HG03025 (cell line): ENCODE measurements around the gene KIF13A.
"Not testable (repeated sequence)": the region's sequence is repeated elsewhere in the genome, so short reads cannot be mapped to it uniquely, and the experiment has no call there.

Source experiments
- ATAC-seq: cut with Tn5 transposase; IDR thresholded peaks from one replicate; pipeline ENCODE4 v1.9.1; 2021; ENCODE audit warnings: mild to moderate bottlenecking, moderate library complexity; ENCODE audit not compliant: unreplicated experiment, low FRiP score

Gene KIF13A

DNA sequence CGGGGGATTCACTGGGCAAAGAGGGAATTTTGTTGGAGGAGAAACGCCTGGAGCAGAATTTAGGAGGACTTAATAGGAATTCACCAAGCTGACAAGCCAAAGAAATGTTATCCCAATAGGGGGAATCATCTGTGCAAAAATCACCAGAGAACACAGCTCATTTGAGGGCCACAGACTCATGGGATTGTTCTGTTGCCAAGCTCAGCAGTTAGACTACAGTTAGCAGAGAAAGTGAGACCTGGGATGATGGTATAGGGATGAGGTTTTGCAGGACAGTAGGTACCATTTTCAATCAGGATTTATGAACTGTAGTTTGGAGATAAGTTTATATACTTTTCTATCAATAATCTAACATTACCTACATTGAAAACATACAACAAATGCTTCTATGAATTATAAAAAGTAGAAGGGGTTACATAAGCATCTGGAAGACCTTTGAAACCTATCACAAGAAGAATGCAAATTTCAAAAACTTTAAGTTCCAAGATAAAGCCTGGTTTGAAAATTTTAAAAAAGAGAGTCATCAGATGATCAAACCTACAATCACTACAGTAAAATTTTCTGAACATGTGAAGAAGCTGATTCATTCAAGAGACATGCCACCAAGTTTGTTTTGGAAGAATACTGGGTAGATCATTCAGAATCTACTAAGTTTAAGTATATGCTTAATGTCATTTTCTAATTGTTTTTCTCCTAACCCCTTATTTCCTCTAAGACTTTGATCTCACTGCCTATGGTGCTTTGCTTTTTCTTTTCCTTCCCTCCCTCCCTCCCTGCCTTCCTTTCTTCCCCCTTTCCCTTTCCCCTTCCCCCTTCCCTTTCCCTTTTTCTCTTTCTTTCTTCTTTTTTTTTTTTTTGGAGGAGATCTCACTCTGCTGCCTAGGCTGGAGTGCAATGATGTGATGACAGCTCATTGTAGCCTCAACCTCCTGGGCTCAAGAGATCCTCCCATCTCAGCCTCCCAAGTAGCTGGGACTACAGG, 81.5 kb downstream of the KIF13A start:
- no peak for ATAC-seq

DNA sequence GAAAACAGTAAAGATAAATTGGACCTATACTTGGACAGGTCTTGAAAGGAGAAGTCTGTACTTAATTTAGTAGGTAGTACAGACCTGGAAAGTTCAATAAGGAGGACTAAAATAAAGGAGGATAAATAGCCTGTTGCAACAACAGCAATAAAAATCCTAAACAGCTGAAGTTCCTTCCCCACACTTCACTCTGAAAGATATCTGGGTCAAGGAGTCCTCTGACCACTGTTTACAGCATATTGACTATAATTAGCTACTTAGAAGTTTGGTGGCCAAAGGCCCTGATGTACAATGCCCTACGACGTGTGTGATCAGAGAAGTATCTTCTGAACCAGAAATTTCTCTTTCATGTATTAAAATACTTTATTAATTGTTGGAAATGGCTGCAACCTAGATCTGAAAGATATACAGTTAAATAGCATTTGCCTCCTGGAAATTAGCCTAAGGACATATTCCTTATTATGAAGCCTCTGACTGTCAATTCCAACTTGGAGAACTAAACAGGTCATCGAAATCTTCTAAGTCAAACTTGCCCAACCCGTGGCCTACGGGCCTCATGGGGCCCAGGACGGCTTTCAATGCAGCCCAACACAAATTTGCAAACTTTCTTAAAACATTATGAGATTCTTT, 82.8 kb downstream of the KIF13A start:
- no peak for ATAC-seq

DNA sequence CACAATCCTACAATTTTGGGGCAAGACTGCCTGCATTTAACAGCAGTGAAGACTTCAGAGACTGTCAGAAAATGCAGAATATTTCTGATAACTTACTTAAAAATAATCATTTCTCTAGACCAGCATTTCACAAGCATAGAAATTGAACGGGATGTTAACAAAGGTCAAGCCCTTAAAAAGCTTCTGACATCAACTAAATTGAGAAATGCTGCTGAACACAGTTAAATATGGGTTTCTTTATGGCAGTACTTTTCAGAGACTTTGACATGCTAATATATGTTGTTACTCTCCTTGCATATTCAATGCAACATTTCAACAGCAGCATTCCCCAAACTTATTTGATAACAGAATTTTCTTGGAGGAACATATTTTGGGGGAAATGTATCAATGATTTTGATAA, 84.5 kb downstream of the KIF13A start:
- no peak for ATAC-seq

DNA sequence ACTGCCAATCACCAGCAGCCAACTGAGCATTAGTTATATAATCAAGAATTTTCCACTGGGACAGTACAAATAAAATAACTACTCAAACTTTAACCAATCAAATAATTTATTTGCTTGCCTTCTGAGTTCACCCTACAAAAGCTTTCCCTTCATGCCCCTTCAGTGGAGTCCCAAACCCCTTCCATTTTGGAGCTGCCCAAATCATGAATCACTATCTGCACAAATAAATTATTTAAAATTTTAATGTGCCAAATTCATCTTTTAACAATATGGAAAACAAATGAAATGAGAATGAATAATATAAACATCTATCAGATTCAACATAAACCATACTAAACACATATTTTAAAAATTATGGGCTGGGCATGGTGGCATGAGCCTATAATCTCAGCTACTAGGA, 85.9 kb downstream of the KIF13A start:
- ATAC-seq: no peak

DNA sequence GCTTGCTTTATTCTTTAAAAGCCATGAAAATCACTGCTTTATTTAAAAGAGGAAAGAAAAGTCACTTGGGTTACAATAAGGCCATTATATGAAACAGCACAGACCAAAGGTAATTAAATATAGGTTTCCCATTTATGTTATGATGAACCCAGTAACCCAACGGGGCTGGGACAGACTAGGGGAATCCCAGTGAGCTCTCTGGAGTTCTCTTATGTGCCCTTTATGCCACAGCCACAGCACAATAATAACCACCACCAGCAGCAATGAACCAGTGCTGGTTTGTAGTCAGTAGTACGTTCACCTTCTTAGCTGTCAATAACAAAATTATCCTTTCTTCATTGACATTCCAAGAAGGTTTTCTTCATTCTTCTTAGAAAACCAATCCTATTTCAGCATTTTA, 87.4 kb downstream of the KIF13A start:
- no peak for ATAC-seq

DNA sequence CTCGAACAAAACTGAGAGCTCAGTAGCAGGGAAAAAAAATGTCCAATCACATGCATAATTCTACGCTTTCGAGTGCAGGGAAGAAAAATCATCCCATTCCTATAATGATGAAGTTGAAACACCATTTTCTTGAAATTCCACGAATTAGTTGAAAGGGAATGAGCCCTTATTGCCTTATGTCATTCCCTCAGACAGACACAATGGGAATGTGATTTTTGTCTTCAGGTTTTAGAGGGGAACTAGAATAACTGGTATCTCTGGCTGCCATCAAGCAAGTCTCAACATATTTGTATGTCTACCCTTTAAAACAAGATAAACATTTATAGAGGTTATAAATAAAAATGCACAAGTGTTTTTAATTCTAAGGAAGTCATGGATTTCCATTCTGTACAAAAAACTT, 87.9 kb downstream of the KIF13A start:
- no peak for ATAC-seq

DNA sequence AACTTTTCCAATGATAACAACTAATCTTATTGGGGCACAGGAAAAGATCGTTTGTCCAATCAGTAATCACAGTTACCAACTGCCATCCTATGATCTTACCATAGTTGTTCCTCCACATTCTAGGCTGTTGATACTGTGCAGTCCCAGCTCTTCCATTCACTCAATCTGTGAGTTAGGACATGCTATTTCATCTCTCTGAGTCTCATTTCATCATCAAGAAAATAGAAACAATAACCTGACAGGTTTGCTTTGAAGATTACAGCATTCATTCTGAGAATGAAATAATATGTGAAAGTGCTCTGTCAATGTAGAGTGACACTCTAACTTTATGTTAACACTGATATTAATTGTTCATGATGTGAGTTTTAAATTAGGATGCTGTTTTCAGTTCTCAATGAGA, 89.8 kb downstream of the KIF13A start:
- no peak for ATAC-seq

DNA sequence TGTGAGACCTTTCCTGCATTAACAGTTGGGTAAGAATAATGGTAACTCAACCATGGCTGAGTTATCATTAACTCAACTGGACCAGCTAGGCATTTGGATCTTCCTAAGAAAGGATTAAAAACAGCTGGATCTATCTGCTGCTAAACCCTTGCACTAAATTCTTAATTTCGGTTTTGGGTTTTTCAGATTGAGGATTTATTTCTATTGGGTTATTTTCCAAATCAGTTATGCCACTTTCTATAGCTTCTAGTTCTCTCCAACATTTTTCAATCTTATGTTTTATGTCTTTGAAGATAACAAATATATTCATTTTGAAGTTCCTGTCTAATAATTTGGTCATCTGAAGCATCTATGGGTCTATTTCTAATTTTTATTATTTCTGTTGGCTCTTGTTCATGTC, 92.5 kb downstream of the KIF13A start:
- ATAC-seq: no peak

DNA sequence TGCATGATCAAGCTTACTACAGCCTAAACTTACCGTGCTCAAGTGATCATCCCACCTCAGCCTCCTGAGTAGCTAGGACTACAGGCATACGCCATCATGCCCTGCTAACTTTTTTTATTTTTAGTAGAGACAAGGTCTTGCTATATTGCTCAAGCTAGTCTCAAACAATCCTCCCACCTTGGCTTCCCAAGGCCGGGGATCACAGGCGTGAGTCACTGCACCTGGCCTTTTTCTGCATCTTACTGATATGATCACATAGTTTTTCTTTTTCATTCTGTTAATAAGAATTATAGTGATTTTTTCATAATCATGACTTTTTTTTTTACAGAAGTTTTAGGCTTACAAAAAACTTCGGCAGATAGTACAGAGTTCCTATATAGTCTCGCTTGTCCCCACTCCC, 93.2 kb downstream of the KIF13A start:
- ATAC-seq: no peak

DNA sequence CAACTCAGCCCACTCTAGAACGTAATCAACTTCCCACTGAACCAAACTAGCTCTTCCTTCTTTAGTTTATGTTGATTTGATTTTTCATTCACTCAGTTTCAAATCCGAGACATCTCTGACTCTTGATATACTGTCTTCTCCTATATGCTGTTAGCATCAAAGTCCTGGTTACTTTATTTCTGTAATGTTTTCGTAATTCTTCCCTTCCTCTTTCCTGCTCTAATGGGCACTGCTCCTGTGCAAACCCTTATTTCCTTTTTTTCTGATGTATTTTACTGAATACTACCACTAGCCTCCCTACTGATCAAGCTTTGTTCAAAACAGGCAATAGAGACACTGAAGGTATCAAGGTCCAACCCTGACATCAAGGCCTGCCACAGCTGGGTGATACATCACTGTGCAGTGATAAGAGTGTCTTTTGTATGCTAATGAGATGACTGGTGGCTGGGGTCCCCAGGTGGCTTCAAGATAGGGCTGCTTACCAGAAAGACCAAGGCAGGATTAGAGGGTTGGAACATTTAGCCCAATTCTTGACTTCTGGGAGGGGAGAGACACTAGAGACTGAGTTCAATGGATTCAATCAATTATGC, 95.2 kb downstream of the KIF13A start:
- ATAC-seq: no peak

DNA sequence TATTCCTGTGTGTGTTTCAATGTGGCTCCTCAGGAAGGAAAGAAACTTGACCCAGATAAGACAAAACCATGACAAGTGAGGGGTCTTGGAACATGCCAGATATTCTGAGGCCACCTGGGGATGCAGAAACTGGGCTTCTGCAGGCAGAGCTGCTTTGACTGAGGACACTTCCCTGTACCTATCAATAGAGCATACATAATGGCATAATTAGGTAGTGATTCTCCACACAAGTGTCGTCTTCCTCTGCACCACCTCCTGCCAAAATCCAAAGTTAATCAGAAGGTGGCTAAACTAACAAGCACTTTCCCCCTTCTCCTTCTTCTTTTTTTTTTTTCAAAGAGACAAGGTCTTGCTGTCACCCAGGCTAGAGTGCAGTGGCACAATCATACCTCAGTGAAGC, 97.1 kb downstream of the KIF13A start:
- ATAC-seq: no peak

DNA sequence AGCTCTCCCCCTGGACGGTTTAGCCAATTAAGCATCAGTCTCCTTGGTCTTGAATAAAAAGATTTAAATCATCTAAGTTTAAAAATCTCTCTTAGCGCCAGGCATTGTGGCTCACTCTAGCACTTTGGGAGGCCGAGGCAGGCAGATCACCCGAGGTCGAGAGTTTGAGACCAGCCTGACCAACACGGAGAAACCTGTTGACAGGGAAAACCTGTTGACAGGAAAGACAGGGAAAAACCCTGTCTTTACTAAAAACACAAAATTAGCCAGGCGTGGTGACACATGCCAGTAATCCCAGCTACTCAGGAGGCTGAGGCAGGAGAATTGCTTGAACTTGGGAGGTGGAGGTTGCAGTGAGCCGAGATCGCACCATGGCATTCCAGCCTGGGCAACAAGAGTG, 97.7 kb downstream of the KIF13A start:
- not testable (repeated sequence) for ATAC-seq

DNA sequence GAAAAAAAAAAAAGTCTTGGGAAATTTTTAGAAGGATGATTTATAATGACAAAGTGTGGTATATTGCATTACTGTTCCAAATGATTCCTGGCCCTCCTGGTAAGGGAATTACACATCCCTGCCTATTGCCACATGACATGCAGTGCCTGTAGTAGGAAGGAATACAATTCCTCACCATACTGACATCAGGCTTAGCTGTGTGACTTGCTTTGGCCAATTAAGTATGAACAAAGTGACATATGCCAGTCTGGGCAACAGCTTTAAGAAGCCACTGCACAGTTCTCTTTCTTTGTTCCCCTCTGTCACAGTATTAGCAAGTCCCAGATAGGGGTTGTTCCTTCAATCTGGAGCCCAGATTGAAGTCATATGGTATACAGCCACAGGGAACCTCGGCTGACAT, 100.5 kb downstream of the KIF13A start:
- ATAC-seq: no peak

DNA sequence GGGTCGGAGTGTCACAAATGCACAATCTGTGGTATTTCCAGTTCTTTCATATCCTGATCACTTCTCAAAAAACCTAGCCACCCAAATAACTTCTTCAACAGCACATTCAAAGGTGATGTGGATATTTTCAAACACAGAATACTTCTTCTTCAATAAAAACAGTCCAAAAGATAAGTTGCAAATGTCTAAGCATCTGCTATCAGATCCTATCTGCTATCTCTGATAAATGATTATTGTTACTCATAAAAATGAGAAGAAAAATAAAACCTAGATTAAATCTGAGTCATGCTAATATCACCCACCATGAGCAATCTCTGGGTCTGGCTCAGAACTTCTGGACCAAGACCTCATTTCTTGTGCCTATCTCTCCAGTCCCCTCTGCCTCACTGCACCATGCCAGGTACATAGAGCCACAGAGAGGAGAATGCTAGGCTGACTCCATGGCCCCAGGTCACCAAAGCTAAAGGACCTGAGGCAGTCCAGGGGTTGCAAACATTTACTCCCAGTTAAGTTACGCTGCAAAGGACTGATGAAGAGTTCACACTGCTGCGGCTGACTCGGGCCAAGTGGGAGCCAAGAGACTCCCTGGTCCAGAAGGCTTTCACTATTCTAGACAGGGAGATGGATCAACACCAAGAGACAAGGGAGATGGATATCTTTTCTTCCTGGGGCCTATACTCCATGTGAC, 101.4 kb downstream of the KIF13A start:
- no peak for ATAC-seq

DNA sequence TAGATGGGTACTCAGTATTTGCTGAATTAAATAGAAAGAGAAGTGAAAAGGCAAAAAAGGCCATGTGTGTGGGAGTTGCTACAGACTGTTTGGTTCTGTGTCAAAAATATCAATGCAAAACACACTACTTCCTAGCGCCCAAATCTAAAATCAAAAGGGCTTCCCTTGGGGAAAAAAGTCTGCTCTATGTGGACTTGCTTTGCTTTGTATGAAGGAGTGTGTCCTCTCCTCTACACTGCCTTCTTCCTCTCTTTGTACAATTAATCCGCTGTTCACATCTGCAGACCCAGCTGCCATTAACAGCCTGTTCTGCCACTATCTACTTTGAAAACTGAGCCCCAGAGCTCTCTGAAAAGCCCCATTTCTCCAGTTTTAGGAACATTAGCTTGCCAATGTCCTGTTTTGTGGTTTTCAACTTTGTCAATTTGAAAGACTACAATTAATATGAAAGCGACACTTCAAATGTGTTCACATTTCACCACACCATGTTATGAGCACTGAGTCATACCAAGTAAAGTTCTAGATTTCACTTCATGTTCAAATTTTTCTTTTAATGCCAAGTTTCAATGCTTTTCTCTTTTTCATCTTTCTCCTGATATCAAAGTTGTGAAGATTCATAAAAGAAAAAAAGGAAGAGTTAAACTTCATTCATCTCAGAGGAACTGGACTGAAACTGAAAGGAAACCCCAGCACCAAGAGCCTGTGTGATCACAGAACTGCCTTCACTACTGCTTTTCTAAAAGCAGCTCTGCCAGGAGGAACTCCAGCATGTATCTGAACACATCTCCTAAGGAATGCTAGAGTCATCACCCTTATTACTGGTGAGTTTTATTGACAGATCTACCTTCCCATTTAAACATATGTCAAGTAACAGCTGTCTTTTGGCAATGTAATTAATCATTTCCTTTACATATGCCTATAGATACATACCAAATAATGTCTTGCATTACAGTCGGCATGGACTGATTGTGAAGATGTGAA, 102.6 kb downstream of the KIF13A start:
- peak; percentile 78 for ATAC-seq

DNA sequence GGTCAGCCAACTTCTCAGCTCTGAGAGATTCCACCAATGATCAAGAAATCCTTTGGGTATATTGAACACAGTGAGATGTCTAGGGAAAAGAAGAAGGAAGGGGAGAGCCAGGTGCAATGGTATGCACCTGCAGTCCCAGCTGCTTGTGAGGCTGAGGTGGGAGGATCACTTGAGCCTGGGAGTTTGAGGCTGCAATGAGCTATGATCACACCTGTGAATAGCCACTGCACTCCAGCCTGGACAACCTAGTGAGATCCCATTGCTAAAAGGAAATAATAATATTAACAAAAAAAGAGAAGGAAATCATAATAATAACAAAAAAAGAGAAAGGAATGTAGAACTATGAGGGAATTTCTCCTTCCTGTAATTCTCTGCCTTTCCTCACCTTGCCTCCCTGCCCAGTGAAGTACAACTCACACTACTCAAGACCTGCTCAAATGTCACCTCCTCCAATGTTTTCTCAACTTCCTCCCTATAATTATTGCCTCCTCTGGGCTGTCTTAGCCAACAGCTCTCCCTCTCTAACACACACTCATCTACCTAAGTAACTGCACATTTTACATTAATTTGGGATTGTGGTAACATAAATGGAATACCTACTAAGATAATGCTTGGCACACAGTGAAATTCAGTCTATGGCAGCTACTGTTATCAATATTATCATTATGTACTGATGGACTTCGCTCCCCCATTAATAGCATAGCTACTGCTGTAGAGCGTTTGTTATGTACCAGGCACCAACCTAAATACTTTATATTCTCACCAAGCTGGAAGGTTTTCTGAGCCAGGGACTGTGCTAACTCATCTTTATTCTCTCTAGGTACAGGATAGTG, 103.6 kb downstream of the KIF13A start:
- no peak for ATAC-seq

DNA sequence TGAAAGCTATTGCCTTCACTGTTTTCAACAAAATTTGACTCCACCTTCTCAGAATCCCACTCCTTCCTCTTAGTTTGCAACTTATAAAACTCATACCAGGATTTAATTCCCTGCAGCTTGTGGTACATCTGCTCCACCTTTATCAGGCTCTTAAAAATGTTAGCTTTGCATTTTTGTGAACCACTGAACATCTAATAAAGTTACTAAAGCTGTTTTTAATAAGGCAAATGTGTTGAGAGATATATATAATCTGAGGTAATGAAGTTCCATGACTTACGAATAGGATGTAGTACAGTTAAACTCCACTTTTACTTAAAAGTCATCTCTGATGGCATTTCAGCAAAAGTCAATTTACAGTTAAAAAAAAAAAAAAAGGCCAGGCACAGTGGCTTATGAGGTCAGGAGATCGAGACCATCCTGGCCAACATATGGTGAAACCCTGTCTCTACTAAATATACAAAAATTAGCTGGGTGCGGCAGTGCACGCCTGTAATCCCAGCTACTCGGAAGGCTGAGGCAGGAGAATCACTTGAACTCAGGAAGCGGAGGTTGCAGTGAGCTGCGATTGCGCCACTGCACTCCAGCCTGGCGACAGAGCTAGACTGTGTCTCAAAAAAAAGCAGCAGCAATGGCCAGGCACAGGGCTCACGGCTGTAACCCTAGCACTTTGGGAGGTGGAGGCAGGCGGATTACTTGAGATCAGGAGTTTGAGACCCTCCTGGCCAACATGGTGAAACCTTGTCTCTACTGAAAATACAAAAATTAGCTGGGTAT, 106.2 kb downstream of the KIF13A start:
- ATAC-seq: no peak

DNA sequence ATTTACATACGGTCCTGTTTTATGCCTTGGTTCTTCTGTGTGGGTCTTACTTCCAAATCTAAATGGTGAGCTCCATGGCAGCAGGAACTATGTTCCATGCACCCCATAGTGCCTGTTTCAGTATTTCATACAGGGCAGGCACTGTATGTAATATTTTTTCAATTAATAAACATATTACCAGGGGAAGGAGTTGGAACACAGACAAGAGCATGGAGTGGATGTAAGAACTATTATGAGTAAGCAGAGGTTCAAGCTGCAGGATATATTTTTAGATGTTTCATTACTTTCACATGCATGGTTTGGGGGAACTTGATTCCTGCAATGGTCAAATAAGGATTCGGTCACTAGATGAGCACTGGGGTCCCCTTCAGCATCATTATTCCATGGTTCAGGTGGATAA, 108.3 kb downstream of the KIF13A start:
- no peak for ATAC-seq
